ENCODE results near the gene AKAP13.
A peak's percentile ranks its signal among the peaks of the same experiment; 100 is the strongest.

AKAP13 gene

GRCh38 chr15:85404176-85404917 lies 23.9 kb downstream of the AKAP13 start:
- H3K36me3 ChIP-seq (ENCODE audit: control insufficient read depth in 2 of 2, insufficient read depth in 1 of 2, low read length in 2 of 2): no peaks in the 10 kb centered on the region; a peak in 1 of 3 replicates
- no peak overlapping the region for H3K27ac ChIP-seq (ENCODE audit: extremely low read depth, low read depth, low read length)
- no peaks in the 10 kb centered on the region for H3K9me3 ChIP-seq (ENCODE audit: control insufficient read depth, insufficient read depth, low read depth, low read length)
- no peak for TF ChIP-seq TRIM28 (IDR thresholded peaks at IDR 0.05; ENCODE audit: borderline replicate concordance, low read length)
- TF ChIP-seq ZNF19 (tag by site-specific recombination; IDR thresholded peaks at IDR 0.05; ENCODE audit: low read depth): no peak
- no peak for TF ChIP-seq ZNF626 (tag by site-specific recombination; IDR thresholded peaks at IDR 0.05)
- TF ChIP-seq SP7 (tag by site-specific recombination; IDR thresholded peaks at IDR 0.05): no peak
- TF ChIP-seq ZNF404 (tag by site-specific recombination; IDR thresholded peaks at IDR 0.05): no peak
- TF ChIP-seq ZNF514 (tag by site-specific recombination; IDR thresholded peaks at IDR 0.05): no peak
- TF ChIP-seq ZNF354C (tag by site-specific recombination; IDR thresholded peaks at IDR 0.05; ENCODE audit: borderline replicate concordance, low read depth): no peak
- no peak for TF ChIP-seq REST (tag by site-specific recombination; IDR thresholded peaks at IDR 0.05)
- no peak for TF ChIP-seq ZNF138 (tag by site-specific recombination; IDR thresholded peaks at IDR 0.05; ENCODE audit: borderline replicate concordance)
- no peak for TF ChIP-seq BCL11B (tag by site-specific recombination; IDR thresholded peaks at IDR 0.05; ENCODE audit: low read depth)
- TF ChIP-seq, protein P1, sequence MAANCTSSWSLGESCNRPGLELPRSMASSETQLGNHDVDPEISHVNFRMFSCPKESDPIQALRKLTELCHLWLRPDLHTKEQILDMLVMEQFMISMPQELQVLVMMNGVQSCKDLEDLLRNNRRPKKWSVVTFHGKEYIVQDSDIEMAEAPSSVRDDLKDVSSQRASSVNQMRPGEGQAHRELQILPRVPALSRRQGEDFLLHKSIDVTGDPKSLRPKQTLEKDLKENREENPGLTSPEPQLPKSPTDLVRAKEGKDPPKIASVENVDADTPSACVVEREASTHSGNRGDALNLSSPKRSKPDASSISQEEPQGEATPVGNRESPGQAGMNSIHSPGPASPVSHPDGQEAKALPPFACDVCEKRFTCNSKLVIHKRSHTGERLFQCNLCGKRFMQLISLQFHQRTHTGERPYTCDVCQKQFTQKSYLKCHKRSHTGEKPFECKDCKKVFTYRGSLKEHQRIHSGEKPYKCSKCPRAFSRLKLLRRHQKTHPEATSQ (tag by site-specific recombination; IDR thresholded peaks at IDR 0.05): no peak
- no peak for TF ChIP-seq ZNF302 (tag by site-specific recombination; IDR thresholded peaks at IDR 0.05; ENCODE audit: low read depth)
- peaks cover 62% of the 10 kb centered on the region for H3K4me1 ChIP-seq (ENCODE audit: control insufficient read depth, insufficient read depth, low read length)
- ChIA-PET POLR2A (interaction anchor here (0.6 to 3.5 kb wide), 5 partner anchors 9 to 67 kb away, joined by 3 to 21 read pairs (median 5); partner anchors contain the start of gene AKAP13), CTCF (interaction anchor here (0.7 to 2.3 kb wide), 11 partner anchors 9 to 396 kb away, joined by 3 to 10 read pairs (median 4); no protein-coding TSS in a partner anchor)
- no peak overlapping the region for H3K4me3 ChIP-seq (ENCODE audit: low read depth, low read length)

- ChIA-PET CTCF (interaction anchor here (0.7 to 2.3 kb wide), 12 partner anchors 8 to 397 kb away, joined by 3 to 10 read pairs (median 4); no protein-coding TSS in a partner anchor), POLR2A (interaction anchor here (0.6 to 3.5 kb wide), 2 partner anchors 24 to 62 kb away, joined by 5 to 21 read pairs; partner anchors contain the start of gene AKAP13)
- Histone ChIP-seq H3K9me3 (ENCODE audit: control insufficient read depth, insufficient read depth, low read depth, low read length) (no peaks in the 10 kb centered on the region), H3K27ac (ENCODE audit: extremely low read depth, low read depth, low read length) (0 out of 2 replicates have a peak overlapping the region, but pooled peaks have one; percentile 3), H3K4me3 (ENCODE audit: low read depth, low read length) (no peak overlapping the region), H3K36me3 (ENCODE audit: control insufficient read depth in 2 of 2, insufficient read depth in 1 of 2, low read length in 2 of 2) (no peaks in the 10 kb centered on the region; a peak in 1 of 3 replicates), H3K4me1 (ENCODE audit: control insufficient read depth, insufficient read depth, low read length) (peaks cover 60% of the 10 kb centered on the region)
- peak; percentile 53; the same call in 1 of the 2 replicates for TF ChIP-seq ZNF600 (tag by site-specific recombination; IDR thresholded peaks at IDR 0.05)
- no peak for TF ChIP-seq ZNF211 (tag by site-specific recombination; IDR thresholded peaks at IDR 0.05; ENCODE audit: low read depth)
- TF ChIP-seq, protein P2, sequence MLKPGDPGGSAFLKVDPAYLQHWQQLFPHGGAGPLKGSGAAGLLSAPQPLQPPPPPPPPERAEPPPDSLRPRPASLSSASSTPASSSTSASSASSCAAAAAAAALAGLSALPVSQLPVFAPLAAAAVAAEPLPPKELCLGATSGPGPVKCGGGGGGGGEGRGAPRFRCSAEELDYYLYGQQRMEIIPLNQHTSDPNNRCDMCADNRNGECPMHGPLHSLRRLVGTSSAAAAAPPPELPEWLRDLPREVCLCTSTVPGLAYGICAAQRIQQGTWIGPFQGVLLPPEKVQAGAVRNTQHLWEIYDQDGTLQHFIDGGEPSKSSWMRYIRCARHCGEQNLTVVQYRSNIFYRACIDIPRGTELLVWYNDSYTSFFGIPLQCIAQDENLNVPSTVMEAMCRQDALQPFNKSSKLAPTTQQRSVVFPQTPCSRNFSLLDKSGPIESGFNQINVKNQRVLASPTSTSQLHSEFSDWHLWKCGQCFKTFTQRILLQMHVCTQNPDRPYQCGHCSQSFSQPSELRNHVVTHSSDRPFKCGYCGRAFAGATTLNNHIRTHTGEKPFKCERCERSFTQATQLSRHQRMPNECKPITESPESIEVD (tag by site-specific recombination; IDR thresholded peaks at IDR 0.05): peak; percentile 81
- TF ChIP-seq ZBTB17 (tag by site-specific recombination; IDR thresholded peaks at IDR 0.05): peak; percentile 29; the same call in 1 of the 2 replicates
Measured at GRCh38 chr15:85404918-85405866, 24.8 kb downstream of the AKAP13 start.

All from HEK293 (cell line).